ENCODE results near the gene CCDC60. TPM values are rescaled to one million over a fixed set of nuclear protein-coding genes. Genes with fewer than 3 reads are reported as not detected.

CCDC60 gene
- polyA plus RNA-seq, 3 donors = 0.17 TPM; not detected in 2

Other genes starting within 250 kb of the CCDC60 start
- gene HSPB8, start 155.8 kb upstream of the CCDC60 start, polyA plus RNA-seq (ENCODE audit: insufficient read length in 3 of 3) = 1 to 10 TPM; 7.0 to 8.0 (median 7.5) TPM